Measurements from ENCODE around the gene YKT6. TPM values are rescaled to one million over a fixed set of nuclear protein-coding genes. Genes with fewer than 3 reads are reported as not detected.

The YKT6 gene
- total RNA-seq, 4 donors from 2014 or later = 43.3 to 50.7 (median 49.7) TPM

DNA sequence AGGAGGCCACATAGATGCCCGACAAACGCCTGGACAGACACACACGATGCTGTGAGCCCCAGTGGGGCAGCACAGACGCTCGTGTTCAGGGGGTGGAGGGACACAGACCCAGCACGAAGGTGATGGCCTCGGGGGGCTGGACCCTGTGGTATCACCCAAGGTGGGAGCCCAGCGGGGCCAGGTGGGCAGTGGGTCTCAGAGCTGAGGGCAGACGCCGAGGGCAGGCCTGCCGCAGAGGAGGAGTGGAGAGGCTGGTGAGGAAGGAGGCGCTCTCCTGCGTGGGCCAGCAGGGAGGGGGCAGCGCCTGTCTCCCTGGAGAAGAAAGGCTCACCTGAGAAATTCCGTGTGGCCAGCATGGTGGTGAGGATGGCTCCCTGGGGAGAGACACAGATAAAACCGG is 39.6 kb downstream of the YKT6 start:
- TF ChIP-seq, protein P1, sequence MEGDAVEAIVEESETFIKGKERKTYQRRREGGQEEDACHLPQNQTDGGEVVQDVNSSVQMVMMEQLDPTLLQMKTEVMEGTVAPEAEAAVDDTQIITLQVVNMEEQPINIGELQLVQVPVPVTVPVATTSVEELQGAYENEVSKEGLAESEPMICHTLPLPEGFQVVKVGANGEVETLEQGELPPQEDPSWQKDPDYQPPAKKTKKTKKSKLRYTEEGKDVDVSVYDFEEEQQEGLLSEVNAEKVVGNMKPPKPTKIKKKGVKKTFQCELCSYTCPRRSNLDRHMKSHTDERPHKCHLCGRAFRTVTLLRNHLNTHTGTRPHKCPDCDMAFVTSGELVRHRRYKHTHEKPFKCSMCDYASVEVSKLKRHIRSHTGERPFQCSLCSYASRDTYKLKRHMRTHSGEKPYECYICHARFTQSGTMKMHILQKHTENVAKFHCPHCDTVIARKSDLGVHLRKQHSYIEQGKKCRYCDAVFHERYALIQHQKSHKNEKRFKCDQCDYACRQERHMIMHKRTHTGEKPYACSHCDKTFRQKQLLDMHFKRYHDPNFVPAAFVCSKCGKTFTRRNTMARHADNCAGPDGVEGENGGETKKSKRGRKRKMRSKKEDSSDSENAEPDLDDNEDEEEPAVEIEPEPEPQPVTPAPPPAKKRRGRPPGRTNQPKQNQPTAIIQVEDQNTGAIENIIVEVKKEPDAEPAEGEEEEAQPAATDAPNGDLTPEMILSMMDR (IDR thresholded peaks at IDR 0.05; ENCODE audit: low read depth) = no peak

DNA sequence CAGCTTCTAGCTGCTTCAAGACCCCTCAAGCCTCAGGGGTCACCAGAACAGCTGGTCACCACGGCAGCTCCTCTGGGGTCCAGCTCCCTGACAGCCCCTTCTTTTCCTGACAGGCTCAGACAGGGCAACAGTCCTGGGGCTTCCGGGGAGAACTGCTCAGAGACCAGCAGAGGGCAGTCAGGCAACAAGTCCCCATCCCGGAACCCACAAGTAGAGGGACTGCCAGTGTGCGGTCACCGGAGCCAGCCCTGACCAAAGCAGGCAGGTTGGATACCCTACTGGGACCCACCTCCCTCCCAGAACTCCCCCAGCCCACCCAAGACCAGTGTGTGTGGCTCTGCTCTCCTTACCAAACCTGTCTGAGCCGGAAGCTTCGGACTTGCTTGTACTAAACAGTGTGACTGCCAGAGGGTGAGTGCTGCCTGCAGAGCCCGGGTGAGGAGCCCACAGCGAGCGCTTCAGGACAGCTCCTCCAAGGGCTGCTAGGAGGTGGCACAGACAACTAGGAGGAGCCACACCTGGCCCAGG is 40.3 kb downstream of the YKT6 start:
- TF ChIP-seq, protein P1 (IDR thresholded peaks at IDR 0.05; ENCODE audit: low read depth) = no peak

DNA sequence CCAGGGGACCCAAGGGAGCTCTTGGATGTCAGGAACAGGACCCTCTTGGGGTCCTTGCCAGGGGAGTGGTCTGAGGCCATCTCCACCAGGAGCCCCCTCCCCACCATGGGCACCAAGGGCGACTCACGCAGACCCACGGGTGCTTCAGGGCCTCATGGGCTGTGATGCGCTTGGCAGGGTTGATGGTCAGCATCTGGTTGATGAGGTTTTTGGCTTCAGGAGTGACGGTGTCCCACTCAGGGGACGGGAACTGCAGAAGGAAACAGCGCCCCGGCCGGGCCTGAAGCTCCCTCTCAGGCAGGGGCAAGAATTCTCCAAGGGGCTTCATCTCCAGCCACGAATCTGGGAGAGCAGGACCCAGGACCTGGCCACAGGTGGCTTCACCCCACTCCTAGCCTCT is 41.3 kb downstream of the YKT6 start:
- TF ChIP-seq, protein P1 (IDR thresholded peaks at IDR 0.05; ENCODE audit: low read depth) = no peak

DNA sequence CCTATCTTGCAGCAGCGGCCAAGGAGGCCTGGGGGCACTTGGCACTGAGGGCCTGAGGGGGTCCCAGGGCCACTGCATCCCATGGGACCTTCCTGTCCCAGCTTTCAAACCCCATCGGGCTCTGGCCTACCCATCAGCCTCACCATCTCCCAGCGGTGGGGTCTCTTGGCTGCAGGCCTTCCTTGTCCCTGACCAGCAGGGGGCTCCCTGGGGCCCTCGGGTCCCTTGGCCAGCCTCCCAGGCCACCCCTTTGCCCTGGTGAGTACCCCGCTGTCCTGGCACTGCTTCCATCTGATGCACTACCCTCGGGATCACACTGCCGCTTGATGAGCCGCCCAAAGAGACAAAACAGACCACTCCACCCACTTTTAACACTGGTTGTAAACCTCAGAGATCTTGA is 43.5 kb downstream of the YKT6 start:
- TF ChIP-seq, protein P1 (IDR thresholded peaks at IDR 0.05; ENCODE audit: low read depth) = no peak

DNA sequence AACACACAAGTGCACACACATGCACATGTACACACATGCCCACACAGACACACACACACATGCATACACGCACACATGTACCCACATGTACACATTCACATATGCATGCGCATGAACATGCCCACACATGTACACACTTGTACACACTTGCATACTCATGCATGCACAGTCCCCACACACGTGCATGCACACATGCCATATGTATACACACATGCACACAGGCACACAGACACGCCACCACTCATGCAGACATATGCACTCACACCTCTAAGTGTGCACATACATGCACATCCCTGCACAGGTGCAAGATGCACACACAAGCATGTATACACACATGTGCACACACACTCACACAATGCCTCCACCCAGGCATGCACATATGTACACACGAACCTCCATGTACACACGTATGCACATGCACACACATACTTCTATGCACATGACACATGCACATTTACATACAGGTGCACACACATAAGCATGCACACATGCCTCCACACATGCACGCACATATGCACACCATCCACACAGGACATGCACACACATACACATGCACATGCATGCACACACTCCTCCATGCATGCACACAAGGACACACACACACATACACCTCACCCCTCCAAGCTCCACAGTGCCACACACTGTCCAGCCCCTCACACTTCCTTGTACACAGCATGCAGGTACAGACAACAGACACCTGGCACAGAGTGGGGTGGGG is 45.8 kb downstream of the YKT6 start:
- TF ChIP-seq, protein P1 (IDR thresholded peaks at IDR 0.05; ENCODE audit: low read depth) = no peak

DNA sequence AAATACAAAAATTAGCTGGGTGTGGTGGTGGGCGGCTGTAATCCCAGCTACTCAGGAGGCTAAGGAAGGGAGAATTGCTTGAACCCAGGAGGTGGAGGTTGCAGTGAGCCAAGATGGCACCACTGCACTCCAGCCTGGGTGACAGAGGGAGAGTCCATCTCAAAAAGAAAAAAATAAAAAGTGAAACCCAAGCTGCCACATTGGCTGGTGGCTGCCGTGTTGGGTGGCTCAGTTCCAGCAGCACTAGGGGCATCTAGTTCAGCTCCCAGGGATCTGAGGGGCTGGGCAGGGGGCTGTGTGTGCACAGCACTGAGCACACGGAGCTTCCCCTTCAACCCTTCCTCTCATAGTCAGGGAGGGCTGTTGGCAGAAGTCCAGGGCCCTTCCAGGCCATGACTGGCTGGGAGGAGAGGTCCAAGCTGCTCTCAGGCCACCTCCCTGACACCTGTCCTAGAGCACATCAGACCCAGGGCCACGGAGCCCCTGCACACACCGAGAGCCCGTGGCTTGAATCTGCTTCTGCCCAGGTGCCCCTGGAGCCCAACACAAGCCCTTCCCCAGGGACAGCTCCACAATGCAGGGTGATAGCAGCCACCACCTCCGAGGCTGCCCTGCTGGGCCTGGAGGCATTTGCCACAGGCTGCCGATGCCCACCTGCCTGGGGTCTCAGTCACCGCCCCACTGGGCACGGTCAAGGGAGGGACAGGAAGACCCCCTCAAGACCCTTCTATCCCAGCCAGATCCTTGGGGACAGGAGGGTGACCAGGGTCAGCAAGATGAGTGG is 47.3 kb downstream of the YKT6 start:
- TF ChIP-seq, protein P1 (IDR thresholded peaks at IDR 0.05; ENCODE audit: low read depth) = no peak

DNA sequence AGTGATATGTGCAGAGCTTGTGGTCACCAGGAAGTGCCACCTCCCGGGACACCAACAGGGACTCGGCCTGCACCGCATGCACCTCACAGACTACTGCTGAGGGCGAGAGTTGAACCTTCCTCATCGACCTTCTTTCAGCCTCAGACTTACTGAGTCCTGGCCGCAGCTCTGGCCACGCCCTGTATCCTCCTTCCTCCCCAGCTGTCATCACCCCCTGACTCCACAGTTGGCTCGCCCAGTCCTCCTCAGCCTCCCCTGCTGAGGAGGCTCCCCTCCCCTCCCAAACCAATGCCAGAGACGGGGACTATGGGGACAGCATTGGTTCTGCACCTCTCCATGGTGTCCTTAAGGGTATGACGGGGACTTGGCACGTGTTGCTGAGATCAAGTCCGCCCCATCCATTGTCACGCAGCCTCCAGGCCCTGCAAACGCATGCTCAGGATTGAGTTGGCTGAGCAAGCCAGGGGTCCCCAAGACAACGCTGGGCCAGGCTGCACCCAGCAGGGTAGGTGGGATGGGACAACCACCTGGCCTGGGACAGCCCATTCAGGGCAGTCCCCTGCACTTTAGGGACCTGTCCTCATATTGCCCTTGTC is 49.0 kb downstream of the YKT6 start:
- TF ChIP-seq, protein P1 (IDR thresholded peaks at IDR 0.05; ENCODE audit: low read depth) = no peak

All from subcutaneous adipose tissue (tissue), 4 donors.